OCI-LY1 (cell line): ENCODE measurements around the gene CHAF1A.

ENCODE experiments used
- CTCF ChIP-seq: fragments of 200-600 bp; sonication (generic), shearing (Covaris generic); IDR thresholded peaks from 2 replicates; pipeline ENCODE4 v1.5.1; 2017; ENCODE audit warnings: mild to moderate bottlenecking, antibody characterized with exemption, low read length, moderate library complexity, mixed read lengths
- EZH2 ChIP-seq: fragments of 200-600 bp; sonication (generic), shearing (Covaris generic); IDR thresholded peaks from 2 replicates; pipeline ENCODE4 v1.8.0; 2017; ENCODE audit warnings: borderline replicate concordance, mixed run types, mild to moderate bottlenecking, antibody characterized with exemption, low read length, moderate library complexity, mixed read lengths

GRCh38 chr19:4474514-4475022 is 72.1 kb downstream of the CHAF1A start:
- TF ChIP-seq CTCF (no peak), EZH2 (no peak)
